SK-N-SH (cell line): ENCODE measurements around the gene IL1RL2. TPM values are rescaled to one million over a fixed set of nuclear protein-coding genes. Genes with fewer than 3 reads are reported as not detected.

Experiments
- CTCF ChIA-PET: fragments of 300-600, 350-600 bp; formaldehyde crosslinking; extraction: SDS; loops from one replicate; lab custom pipeline; 2021; lab: Yijun Ruan, JAX
- POLR2A ChIA-PET: fragments of 350-600 bp; sonication (Branson Sonifier 250); formaldehyde crosslinking; extraction: SDS; loops from one replicate; lab custom pipeline; 2020; ENCODE audit warnings: antibody characterized with exemption, inconsistent platforms; lab: Yijun Ruan, JAX
- DNase-seq: peaks from one replicate; pipeline ENCODE4 v3.0.0; 2012
- H2AFZ ChIP-seq: fragments of 200-600 bp; sonication (generic); 2 replicates; pipeline ENCODE4 v1.8.1; 2016; ENCODE audit warnings: antibody characterized with exemption, mild to moderate bottlenecking, low read depth
- H3F3A ChIP-seq: fragments of 200-600 bp; sonication (generic); replicated peaks from 2 replicates; pipeline ENCODE3; 2016; ENCODE audit warnings: antibody characterized with exemption, mild to moderate bottlenecking; ENCODE audit not compliant: insufficient read depth
- H3K27ac ChIP-seq, 2 experiments: fragments of 200-500 bp in 1 of 2; fragments of 200-600 bp in 1 of 2; sonication (Bioruptor generic) in 1 of 2; sonication (generic), shearing (Covaris generic) in 1 of 2; 2 replicates each; pipeline versions ENCODE4 v1.5.1 to v1.6.1; 2014 to 2016; ENCODE audit warnings: low read depth in 2 of 2, inconsistent platforms in 1 of 2, low read length in 1 of 2, mild to moderate bottlenecking in 1 of 2, mixed read lengths in 1 of 2
- H3K27me3 ChIP-seq: fragments of 200-600 bp; sonication (generic), shearing (Covaris generic); 2 replicates; pipeline ENCODE4 v1.6.1; 2016; ENCODE audit warnings: mixed run types; ENCODE audit not compliant: insufficient read depth
- H3K36me3 ChIP-seq, 2 experiments: fragments of 200-500 bp in 1 of 2; fragments of 200-600 bp in 1 of 2; sonication (Bioruptor generic) in 1 of 2; sonication (generic) in 1 of 2; replicated peaks in 1 of 2; 2 replicates each; pipeline versions ENCODE3 to v1.5.1; 2014 to 2016; ENCODE audit warnings: low read length in 1 of 2, mild to moderate bottlenecking in 1 of 2; ENCODE audit not compliant: insufficient read depth in 2 of 2, control insufficient read depth in 1 of 2
- H3K4me1 ChIP-seq, 2 experiments: fragments of 200-500 bp in 1 of 2; fragments of 200-600 bp in 1 of 2; sonication (Bioruptor generic) in 1 of 2; sonication (generic), shearing (Covaris generic) in 1 of 2; 2 replicates each; pipeline versions ENCODE4 v1.5.1 to v1.6.1; 2014 to 2016; ENCODE audit warnings: low read depth in 1 of 2, low read length in 1 of 2, mixed run types in 1 of 2; ENCODE audit not compliant: insufficient read depth in 2 of 2, control insufficient read depth in 1 of 2
- H3K4me2 ChIP-seq: fragments of 200-600 bp; sonication (generic), shearing (Covaris generic); 2 replicates; pipeline ENCODE4 v1.6.1; 2017; ENCODE audit warnings: mixed run types
- H3K4me3 ChIP-seq, 2 experiments: fragments of 200-500 bp in 1 of 2; fragments of 200-600 bp in 1 of 2; sonication (Bioruptor generic) in 1 of 2; sonication (generic), shearing (Covaris generic) in 1 of 2; 2 replicates each; pipeline versions ENCODE4 v1.5.1 to v1.8.1; 2014 to 2016; ENCODE audit warnings: low read depth in 2 of 2, inconsistent platforms in 1 of 2, low read length in 1 of 2, mild to moderate bottlenecking in 1 of 2, mixed read lengths in 1 of 2, moderate library complexity in 1 of 2
- H3K79me2 ChIP-seq: fragments of 200-600 bp; sonication (generic); 2 replicates; pipeline ENCODE4 v1.8.1; 2017; ENCODE audit warnings: mild to moderate bottlenecking; ENCODE audit not compliant: insufficient read depth
- H3K9ac ChIP-seq: fragments of 200-600 bp; sonication (generic); 2 replicates; pipeline ENCODE4 v1.6.1; 2017; ENCODE audit warnings: mixed run types
- H3K9me2 ChIP-seq: fragments of 200-600 bp; sonication (generic); 2 replicates; pipeline ENCODE4 v1.6.1; 2017; ENCODE audit warnings: mixed run types
- H3K9me3 ChIP-seq: fragments of 200-600 bp; sonication (generic); 2 replicates; pipeline ENCODE4 v1.6.1; 2017; ENCODE audit warnings: mixed run types, mild to moderate bottlenecking, moderate library complexity
- H4K20me1 ChIP-seq: fragments of 200-600 bp; sonication (generic); 2 replicates; pipeline ENCODE4 v1.6.1; 2017; ENCODE audit warnings: mild to moderate bottlenecking, mixed run types; ENCODE audit not compliant: insufficient read depth
- CHD2 ChIP-seq: fragments of 150-350 bp; IDR thresholded peaks from 2 replicates; pipeline ENCODE4 v1.6.1; 2018; ENCODE audit warnings: low read length; ENCODE audit not compliant: partially characterized antibody
- CTCF ChIP-seq: fragments of 200-600 bp; sonication (generic); IDR thresholded peaks from 2 replicates; pipeline ENCODE4 v1.6.1; 2017; ENCODE audit warnings: antibody characterized with exemption, mild to moderate bottlenecking, moderate library complexity
- ELF1 ChIP-seq: IDR thresholded peaks from 2 replicates; pipeline ENCODE4 v1.4.0; 2012
- EP300 ChIP-seq, 2 experiments: IDR thresholded peaks; 2 replicates each; pipeline versions ENCODE4 v1.4.0 to v1.6.1; 2012; ENCODE audit warnings: borderline replicate concordance in 1 of 2, low read depth in 1 of 2, low read length in 1 of 2
- FOXM1 ChIP-seq: IDR thresholded peaks from 2 replicates; pipeline ENCODE4 v1.4.0; 2012; ENCODE audit warnings: low read depth, mild to moderate bottlenecking
- JUND ChIP-seq: IDR thresholded peaks from 2 replicates; pipeline ENCODE4 v1.4.0; 2012
- MEF2A ChIP-seq: IDR thresholded peaks from 2 replicates; pipeline ENCODE4 v1.4.0; 2012; ENCODE audit warnings: low read depth, borderline replicate concordance
- NFIC ChIP-seq: IDR thresholded peaks from 2 replicates; pipeline ENCODE4 v1.4.0; 2012; ENCODE audit warnings: borderline replicate concordance
- RXRA ChIP-seq: IDR thresholded peaks from 2 replicates; pipeline ENCODE4 v1.4.0; 2012; ENCODE audit warnings: low read depth, mild to moderate bottlenecking, borderline replicate concordance
- USF1 ChIP-seq: IDR thresholded peaks from 2 replicates; pipeline ENCODE4 v1.4.0; 2012; ENCODE audit warnings: low read depth, borderline replicate concordance
- ZBTB33 ChIP-seq: IDR thresholded peaks from 2 replicates; pipeline ENCODE4 v1.4.0; 2012; ENCODE audit warnings: low read depth, borderline replicate concordance
- WGBS: methylation state at CpG from one replicate; pipeline ENCODE4 v1.1.6; 2017; ENCODE audit warnings: low lambda C conversion rate; 5-methylcytosine and 5-hydroxymethylcytosine counted together
- polyA plus RNA-seq, 3 experiments: library from polyadenylated mRNA; depleted of rRNA; stranded (reverse); fragments of >200 nt; gene quantifications; 2 replicates each; pipeline ENCODE4 v1.2.3, GENCODE V29; 2012

The IL1RL2 gene
- polyA plus RNA-seq, 1 of the 3 experiments (the other 2 are of a cell fraction), result 0.05 TPM

GRCh38 chr2:102180687-102180999 is 6.2 kb upstream of the IL1RL2 start:
- ChIA-PET POLR2A (no interaction called here), CTCF (interaction anchor here (1.6 kb wide), 1 partner anchor 160 kb away, joined by 4 read pairs; no protein-coding TSS in a partner anchor)
- Histone ChIP-seq H3K9ac (no peak overlapping the region), H4K20me1 (no peaks in the 10 kb centered on the region), H3K4me2 (no peak overlapping the region), H2AFZ (no peak overlapping the region), H3K4me3 (no peak overlapping the region), H3K79me2 (no peaks in the 10 kb centered on the region), H3K27ac (no peak overlapping the region), H3K4me1 (no peaks in the 10 kb centered on the region), H3K36me3 (no peaks in the 10 kb centered on the region), H3K27me3 (no peaks in the 10 kb centered on the region), H3K9me2 (no peaks in the 10 kb centered on the region), H3K9me3 (no peaks in the 10 kb centered on the region), H3F3A (peaks cover under 1% of the 10 kb centered on the region)
- no peak for DNase-seq
- TF ChIP-seq CTCF, result no peak
- no peak for TF ChIP-seq NFIC
- TF ChIP-seq MEF2A, result no peak
- TF ChIP-seq FOXM1, result no peak
- TF ChIP-seq ELF1, result no peak
- WGBS, result 44% methylated on average over 1 of the region's 1 CpG

- Histone ChIP-seq H3K9me3 (no peaks in the 10 kb centered on the region), H3K4me2 (no peak overlapping the region), H2AFZ (0 out of 2 replicates have a peak overlapping the region, but pooled peaks have one; percentile 7), H3K27me3 (no peaks in the 10 kb centered on the region), H3K9me2 (no peaks in the 10 kb centered on the region), H3K9ac (no peak overlapping the region), H3K36me3 (no peaks in the 10 kb centered on the region), H3F3A (peaks cover 6% of the 10 kb centered on the region), H3K27ac (no peak overlapping the region), H3K79me2 (no peaks in the 10 kb centered on the region), H4K20me1 (no peaks in the 10 kb centered on the region), H3K4me1 (no peaks in the 10 kb centered on the region), H3K4me3 (no peak overlapping the region)
- ChIA-PET POLR2A (no interaction called here), CTCF (interaction anchor here (1.6 kb wide), 1 partner anchor 161 kb away, joined by 4 read pairs; no protein-coding TSS in a partner anchor)
- DNase-seq, result no peak
- WGBS, result 59% methylated on average over 5 of the region's 5 CpGs
- no peak for TF ChIP-seq USF1
- no peak for TF ChIP-seq JUND
- no peak for TF ChIP-seq CTCF
- no peak for TF ChIP-seq EP300 (IDR thresholded peaks at IDR 0.05; ENCODE audit: borderline replicate concordance in 1 of 2, low read depth in 1 of 2, low read length in 1 of 2)
- no peak for TF ChIP-seq CHD2
- TF ChIP-seq RXRA, result no peak
- TF ChIP-seq ELF1, result no peak
- TF ChIP-seq ZBTB33, result no peak
These were observed 5.4 kb upstream of the IL1RL2 start for GRCh38 chr2:102181376-102181775.
